GM15510 (cell line): ENCODE measurements around the gene ZMAT3.

Source experiments
- POLR2A ChIP-seq: IDR thresholded peaks from 3 replicates; pipeline ENCODE4 v1.6.1; 2011; ENCODE audit warnings: borderline replicate concordance; ENCODE audit not compliant: insufficient read length; ENCODE audit errors: extremely low read depth

Gene ZMAT3, protein sequence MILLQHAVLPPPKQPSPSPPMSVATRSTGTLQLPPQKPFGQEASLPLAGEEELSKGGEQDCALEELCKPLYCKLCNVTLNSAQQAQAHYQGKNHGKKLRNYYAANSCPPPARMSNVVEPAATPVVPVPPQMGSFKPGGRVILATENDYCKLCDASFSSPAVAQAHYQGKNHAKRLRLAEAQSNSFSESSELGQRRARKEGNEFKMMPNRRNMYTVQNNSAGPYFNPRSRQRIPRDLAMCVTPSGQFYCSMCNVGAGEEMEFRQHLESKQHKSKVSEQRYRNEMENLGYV

GRCh38 chr3:179071323-179072099 is at the start of gene ZMAT3:
Gene ZMAT3, minus strand, starts transcription at chr3:179071809. Its CDS starts 4,057 bp downstream, at chr3:179067752.
- peak; percentile 96 for TF ChIP-seq POLR2A

DNA sequence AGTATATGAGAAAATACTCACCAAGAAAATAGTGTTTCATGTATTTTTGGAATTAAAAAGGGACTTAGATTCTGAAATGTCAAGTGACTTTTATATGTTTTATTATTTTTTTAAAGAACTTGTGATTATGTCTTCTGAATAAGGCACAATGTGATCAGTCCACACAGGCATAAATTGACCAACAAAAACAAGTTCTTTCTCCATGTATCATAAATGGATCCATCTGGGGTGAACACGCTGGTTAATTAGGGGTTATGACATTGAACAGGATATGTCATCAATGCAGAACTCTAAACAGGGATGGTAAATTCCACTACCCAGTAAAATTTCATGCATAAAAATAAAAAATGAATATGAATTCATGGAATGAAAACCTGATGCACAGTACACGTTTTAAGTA is 45.2 kb upstream of the ZMAT3 start:
- TF ChIP-seq POLR2A = no peak

GRCh38 chr3:179113903-179114302 is 42.3 kb upstream of the ZMAT3 start:
- TF ChIP-seq POLR2A = no peak

GRCh38 chr3:179108086-179108485 is 36.5 kb upstream of the ZMAT3 start:
- TF ChIP-seq POLR2A = no peak

DNA sequence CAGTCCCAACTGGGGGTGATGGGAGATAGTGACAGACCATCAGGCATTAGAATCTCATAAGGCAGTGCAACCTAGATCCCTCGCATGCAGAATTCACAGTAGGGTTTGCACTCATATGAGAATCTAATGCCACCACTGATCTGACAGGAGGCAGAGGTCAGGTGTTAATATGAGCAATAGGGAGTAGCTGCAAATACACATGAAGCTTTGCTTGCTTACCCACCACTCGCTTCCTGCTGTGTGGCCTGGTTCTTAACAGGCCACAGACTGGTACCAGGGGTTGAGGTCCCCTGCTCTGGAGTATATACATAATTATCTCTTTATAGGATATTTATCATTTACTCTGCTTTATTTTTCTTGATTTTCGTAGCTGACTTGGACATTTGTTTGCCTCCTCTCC is 36.0 kb upstream of the ZMAT3 start:
- TF ChIP-seq POLR2A = no peak

DNA sequence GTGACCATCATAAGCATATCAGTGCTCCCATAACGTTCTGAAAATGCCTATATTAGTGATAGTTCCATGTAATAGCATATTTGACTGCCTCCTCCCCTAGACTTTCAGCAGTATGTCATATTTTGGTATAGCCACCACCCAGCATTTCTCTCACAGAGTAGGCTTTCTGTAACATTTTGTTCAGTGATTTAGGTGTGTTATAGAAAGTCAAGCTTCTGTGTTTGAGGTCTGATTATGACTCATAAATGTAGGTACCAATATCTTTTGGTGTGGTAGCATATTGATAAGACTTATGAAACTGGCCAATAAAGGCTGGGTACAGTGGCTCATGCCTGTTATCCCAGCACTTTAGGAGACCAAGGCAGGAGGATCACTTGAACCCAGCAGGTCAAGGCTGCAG is 34.3 kb upstream of the ZMAT3 start:
- TF ChIP-seq POLR2A = no peak

GRCh38 chr3:179100652-179101051 is 29.0 kb upstream of the ZMAT3 start:
- TF ChIP-seq POLR2A = no peak

DNA sequence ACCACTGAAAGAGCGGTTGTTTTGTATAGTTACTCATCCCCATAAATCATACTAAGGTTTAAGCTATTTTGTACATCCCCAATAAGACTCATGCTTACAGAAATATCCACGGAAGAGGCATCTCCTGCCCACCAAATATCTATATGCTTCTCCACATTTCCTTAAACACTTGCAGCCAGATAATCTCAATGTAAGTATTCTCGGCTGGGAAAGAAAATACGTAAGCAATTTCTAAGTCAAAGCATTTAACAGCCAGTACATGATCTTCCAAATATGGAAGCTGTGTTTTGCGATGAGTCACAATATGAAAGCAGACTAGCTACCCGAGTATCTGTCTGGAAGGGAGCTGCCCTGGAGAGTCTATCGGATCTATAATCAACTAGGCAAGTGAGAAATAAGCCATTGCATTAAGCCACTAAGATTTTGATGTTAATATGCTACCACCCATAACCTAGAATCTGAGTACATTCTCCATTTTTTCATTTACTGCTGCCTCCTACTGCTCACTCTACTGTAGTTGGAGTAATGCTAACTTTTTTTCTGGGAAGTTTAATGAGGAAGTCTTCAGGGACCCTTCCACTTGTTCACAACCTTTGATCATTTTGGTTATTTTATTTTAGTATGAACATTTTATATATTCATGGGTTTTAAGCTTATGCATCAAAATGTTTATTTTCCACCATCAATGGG is 26.9 kb upstream of the ZMAT3 start:
- TF ChIP-seq POLR2A = no peak

DNA sequence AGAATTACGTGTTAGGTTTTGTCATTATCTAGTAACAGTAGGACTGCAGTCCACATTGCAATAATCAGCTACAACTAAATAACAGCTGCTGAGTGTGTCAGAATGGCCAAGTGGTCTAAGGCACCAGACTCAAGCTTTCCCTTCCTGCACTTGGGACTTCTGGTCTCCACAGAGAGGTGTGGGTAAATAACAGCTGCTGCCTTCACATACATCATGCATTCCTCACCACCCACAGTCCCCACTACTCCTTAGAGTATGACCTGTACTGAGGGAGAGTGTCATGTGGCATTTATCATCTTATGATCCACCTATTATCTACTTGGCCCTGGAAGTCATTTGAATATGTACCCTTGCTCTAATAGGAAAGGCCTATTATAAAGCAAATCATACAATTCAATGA is 22.2 kb upstream of the ZMAT3 start:
- no peak for TF ChIP-seq POLR2A

DNA sequence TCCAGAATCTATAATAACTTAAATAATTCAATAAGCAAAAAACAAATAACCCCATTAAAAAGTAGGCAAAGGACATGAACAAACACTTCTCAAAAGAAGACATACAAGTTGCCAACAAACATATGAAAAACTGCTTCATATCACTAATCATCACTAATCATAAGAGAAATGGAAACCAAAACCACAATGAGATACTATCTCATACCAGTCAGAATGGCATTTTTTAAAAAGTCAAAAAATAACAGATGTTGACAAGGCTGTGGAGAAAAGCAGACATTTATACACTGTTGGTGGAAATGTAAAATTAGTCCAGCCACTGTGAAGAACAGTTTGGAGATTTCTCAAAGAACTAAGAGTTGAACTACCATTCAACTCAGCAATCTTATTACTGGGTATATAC is 19.5 kb upstream of the ZMAT3 start:
- TF ChIP-seq POLR2A = no peak

GRCh38 chr3:179088306-179088705 is 16.7 kb upstream of the ZMAT3 start:
- no peak for TF ChIP-seq POLR2A

DNA sequence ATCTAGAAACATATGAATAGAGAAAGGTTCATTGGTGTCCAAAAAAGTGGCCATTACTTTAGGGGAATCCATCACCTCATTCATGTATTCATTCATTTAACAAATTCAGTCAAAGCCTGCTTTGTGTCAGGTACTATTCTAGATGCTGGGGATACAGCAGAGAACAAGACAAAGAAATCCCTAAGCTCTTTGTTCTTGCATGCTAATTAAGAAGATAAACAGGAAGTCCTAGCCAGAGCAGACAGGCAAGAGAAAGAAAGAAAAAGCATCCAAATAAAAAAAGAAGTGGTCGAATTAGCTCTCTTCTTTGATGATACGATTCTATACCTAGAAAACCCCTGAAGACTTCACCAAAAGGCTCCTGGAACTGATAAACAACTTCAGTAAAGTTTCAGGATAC is 12.4 kb upstream of the ZMAT3 start:
- TF ChIP-seq POLR2A = no peak

GRCh38 chr3:179082416-179082815 is 10.8 kb upstream of the ZMAT3 start:
- TF ChIP-seq POLR2A = no peak

DNA sequence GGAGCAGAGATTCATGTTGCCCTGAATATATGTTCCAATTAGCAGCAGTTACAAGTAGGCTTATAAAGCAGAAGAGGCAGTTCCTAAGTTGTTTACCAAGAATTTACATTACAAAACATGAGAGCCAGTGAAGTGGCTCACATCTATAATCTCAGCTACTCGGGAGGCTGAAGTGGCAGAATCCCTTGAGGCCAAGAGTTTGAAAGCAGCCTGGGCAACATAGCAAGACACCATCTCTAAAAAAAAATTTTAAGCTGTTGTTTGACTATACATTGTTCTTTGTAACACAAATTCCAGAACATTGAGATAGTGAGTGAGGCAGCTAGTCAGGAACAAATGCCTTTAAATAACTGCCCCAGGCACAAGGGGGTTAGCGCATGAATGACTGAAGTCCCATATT is 10.3 kb upstream of the ZMAT3 start:
- no peak for TF ChIP-seq POLR2A

- no peak for TF ChIP-seq POLR2A
Measured at GRCh38 chr3:179079537-179079936, 7.9 kb upstream of the ZMAT3 start.
